WI38 (cell line): ENCODE measurements around the gene OPRL1.

ENCODE experiments used
- H3K4me3 ChIP-seq: 2 replicates; pipeline ENCODE4 v1.5.1; 2011; ENCODE audit warnings: low read depth, mild to moderate bottlenecking, control low read depth, low read length
- TF ChIP-seq, protein P1 (sequence below): IDR thresholded peaks from 2 replicates; pipeline ENCODE4 v1.5.1; 2012; ENCODE audit warnings: low read depth, mild to moderate bottlenecking, control low read depth, low read length

Gene OPRL1

DNA sequence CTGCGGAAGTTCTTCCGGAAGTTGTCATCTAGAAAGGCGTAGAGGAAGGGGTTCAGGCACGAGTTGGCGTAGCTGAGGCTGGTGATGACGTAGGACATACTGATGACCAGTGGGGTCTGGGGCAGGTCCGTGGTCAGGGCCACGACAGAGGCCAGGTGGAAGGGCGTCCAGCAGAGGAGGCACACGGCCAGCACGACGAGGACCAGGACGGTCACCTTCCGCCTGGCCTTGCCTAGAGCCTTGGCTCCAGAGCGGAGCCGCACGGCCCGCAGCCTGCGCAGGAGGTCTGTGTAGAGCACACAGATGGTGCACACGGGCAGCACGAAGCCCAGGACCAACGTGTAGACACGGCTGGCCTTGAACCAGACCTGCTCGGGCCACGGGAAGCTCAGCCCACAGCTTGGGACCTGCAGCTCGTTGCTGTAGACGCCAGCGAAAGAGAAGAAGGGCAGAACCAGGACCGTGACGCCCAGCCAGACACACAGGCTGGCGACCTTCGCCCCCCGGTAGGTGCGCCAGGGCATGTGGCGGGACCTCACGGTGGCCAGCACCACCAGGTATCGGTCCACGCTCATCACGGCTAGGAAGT is 26.1 kb downstream of the OPRL1 start:
- TF ChIP-seq, protein P1, sequence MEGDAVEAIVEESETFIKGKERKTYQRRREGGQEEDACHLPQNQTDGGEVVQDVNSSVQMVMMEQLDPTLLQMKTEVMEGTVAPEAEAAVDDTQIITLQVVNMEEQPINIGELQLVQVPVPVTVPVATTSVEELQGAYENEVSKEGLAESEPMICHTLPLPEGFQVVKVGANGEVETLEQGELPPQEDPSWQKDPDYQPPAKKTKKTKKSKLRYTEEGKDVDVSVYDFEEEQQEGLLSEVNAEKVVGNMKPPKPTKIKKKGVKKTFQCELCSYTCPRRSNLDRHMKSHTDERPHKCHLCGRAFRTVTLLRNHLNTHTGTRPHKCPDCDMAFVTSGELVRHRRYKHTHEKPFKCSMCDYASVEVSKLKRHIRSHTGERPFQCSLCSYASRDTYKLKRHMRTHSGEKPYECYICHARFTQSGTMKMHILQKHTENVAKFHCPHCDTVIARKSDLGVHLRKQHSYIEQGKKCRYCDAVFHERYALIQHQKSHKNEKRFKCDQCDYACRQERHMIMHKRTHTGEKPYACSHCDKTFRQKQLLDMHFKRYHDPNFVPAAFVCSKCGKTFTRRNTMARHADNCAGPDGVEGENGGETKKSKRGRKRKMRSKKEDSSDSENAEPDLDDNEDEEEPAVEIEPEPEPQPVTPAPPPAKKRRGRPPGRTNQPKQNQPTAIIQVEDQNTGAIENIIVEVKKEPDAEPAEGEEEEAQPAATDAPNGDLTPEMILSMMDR: no peak
- no peak overlapping the region for H3K4me3 ChIP-seq

DNA sequence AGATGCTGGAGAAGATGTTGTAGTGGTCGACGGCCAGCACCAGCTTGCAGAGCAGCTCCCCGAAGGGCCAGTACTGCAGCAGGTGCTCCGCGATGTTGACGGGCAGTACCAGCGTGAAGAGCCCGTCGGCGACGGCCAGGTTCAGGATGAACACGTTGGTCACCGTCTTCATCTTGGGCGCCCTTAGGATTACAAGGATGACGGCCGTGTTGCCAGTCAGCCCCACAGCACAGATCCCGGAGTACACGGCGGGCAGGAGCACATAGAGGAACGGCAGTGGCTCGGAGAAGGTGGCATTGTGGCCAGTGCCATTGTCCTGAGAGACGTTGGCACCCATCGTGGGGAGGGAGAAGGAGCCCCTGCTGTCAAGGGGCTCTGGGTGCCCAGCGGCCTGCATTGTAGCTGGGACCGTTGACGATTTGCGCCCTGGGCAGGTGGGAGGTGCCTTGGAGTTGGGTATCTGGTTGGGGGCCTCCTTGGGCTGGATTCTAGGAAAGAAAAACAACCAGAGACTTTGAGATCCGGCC is 26.6 kb downstream of the OPRL1 start:
- no peak overlapping the region for H3K4me3 ChIP-seq
- TF ChIP-seq, protein P1: no peak

DNA sequence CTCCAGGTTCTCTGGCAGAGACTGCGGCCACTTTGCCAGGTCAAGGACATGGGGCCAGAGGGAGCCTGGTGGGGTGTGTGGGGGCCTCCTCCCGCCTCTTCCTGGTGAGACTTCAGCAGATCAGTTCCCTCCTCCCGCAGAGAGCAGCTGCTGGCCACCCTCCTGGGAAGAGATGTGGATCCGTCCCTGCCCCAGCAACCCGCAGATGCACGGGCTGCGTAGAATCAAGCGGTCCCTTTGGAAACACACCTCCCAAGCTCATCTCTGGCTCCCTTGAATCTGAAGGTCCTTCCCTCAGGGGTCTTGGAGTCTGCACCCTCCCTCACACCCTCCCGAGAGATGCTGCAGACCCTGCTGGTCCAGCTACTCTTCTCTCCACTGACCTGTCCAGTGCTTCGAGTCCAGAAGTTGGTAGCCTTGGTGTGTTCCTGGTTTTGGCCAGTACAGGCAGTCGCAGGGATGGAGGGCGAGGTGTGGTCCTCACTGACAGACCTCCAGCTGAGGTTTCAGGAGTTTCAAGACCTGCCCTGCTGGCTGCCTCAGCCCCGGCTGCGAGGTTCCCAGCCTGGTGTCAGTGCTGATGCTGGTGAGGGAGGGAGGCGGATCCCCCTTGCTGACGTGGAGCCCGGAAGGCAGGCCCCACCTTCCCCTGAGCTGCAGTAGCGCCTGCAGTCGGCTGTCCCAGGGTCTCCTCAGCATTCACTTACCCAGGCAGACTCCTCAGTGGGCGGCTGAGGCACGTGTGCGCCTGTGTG is 27.3 kb downstream of the OPRL1 start, which contains the start of gene NPBWR2:
Gene NPBWR2 (minus strand): TSS at position 585 of the 755 bp plus-strand sequence. CDS start 734 bp downstream, outside the sequence.
- H3K4me3 ChIP-seq: no peak within 1 kb of the TSS
- TF ChIP-seq, protein P1: no peak

DNA sequence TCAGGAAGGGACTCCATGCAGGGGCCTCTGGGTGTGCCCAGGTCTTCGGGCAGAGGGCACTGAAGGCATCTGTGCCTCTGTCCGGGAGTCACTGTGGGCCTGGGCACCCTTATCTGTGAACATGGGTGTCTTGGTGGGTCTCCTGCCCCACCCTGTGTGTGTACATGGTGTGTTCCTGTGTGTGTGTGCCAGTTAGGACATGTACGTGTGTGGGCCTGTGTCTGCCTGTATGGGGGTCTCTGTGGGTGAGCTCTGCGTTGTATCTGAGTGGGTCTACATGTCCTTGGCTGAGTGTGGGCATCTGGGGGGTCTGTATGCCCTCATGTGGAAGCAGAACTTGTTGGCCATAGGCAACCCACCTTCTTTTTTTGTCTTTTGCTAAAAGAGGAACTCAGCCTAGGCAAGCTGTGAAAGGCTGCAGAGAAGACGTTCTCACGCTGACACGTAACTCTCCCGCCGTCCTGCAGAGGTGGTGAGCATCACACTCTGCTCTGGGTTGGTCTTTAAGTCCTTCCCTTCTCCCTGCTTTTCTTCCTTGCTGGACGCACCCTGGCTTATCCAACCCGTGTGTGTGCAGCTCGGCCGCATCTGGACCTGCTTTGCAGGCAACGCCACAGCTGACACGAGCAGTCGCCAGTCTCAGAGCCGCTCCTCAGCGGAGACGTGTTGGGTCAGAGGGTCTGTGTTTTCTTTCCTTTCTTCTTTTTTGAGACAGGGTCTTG is 28.0 kb downstream of the OPRL1 start:
- TF ChIP-seq, protein P1: no peak

DNA sequence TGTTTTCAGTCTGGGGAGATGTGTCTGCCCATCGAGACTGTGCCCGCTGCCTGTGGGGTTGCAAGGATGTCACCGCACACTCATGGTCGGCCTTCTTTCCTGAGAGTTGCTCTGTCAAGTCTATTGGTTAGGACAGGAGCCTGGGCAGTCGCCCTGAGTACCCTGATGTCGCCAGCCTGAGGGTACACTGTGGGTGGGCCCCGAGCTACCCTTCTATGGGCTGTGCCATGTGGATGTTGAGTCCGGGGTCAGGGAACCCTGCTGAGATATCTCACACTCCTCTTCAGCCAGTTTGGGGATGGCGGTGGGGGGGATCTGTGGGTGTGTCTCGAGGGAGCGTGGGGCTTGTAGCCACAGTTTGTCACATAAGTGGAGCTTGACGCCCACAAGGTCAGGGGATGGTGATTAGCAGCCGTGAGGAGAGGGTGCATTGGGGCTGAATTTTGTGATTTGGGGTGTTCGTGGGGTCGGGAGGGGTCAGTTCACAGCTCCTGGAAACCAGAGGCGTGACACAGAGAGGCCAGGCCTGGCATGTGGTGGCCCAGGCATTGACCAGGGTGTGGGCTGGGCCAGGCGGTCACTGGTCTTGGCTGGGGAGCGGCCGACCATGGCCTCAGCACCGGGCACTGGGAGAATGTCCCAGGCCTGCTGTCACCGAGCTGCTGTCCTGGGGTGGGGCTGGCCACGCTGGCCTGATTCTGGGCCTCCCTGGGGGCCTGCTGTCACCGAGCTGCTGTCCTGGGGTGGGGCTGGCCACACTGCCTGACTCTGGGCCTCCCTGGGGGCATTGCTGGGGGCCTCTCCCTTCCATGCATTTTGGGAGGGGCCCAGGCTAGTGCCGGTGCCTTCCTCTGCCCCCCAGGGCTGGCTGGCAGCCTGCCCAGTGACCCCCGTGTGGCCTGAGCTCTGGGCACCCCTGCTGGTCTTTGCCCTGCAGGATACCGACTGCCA is 29.1 kb downstream of the OPRL1 start:
- no peak overlapping the region for H3K4me3 ChIP-seq
- TF ChIP-seq, protein P1: no peak

More for the DNA sequence above, 28.0 kb downstream of the OPRL1 start:
- no peak overlapping the region for H3K4me3 ChIP-seq

DNA sequence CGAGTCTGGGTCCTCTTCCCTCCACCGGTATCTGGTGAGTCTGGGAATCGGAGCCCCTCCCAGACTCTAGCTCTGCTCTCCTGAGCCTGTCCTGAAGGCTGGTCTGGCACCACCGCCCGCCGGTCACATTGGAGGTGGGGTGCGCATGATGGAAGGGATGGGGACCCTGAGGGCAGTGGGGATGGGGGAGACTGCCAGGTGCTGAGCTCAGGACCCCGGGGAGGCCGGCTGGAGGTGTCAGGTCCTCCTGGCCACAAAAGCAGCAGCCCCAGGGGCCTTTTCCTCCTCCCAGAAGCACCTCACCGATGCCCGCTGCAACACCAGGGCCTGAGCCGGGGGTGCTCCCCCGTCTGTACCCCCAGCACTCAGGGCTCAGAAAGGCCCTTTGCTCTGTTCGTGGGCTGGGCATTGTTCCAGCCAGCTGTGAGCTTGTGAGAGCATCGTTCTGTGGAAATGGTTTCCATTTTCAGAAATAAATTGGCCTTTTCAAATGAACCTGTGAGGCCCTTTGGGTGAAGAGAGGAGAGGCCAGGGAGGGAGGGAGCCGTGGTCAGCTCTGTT is 30.0 kb downstream of the OPRL1 start:
- TF ChIP-seq, protein P1: no peak
- no peak overlapping the region for H3K4me3 ChIP-seq
